Neuronal stem cell (in vitro differentiated cells): ENCODE measurements around the gene MYO1E.
"Not testable (repeated sequence)": the region's sequence is repeated elsewhere in the genome, so short reads cannot be mapped to it uniquely, and the experiment has no call there.

Source experiments
- DNase-seq: peaks from one replicate; pipeline ENCODE4 v3.0.0-alpha.2; 2013; ENCODE audit warnings: low spot score
- H2AFZ ChIP-seq: one replicate; pipeline ENCODE4 v1.6.1; 2013; ENCODE audit warnings: mild to moderate bottlenecking, low read length, inconsistent platforms
- H2AK5ac ChIP-seq: 2 replicates; pipeline ENCODE4 v1.6.1; 2013; ENCODE audit warnings: low read depth, mild to moderate bottlenecking, inconsistent platforms, low read length, moderate library complexity, mixed read lengths
- H2BK120ac ChIP-seq: 2 replicates; pipeline ENCODE4 v1.6.1; 2013; ENCODE audit warnings: low read depth, mild to moderate bottlenecking, inconsistent platforms, low read length, moderate library complexity, mixed read lengths
- H2BK12ac ChIP-seq: one replicate; pipeline ENCODE4 v1.6.1; 2013; ENCODE audit warnings: low read length, inconsistent platforms
- H2BK15ac ChIP-seq: 2 replicates; pipeline ENCODE4 v1.6.1; 2013; ENCODE audit warnings: mild to moderate bottlenecking, low read length, inconsistent platforms, mixed read lengths
- H2BK5ac ChIP-seq: one replicate; pipeline ENCODE4 v1.6.1; 2013; ENCODE audit warnings: inconsistent platforms, mild to moderate bottlenecking, low read length, moderate library complexity
- H3K14ac ChIP-seq: one replicate; pipeline ENCODE4 v1.6.1; 2013; ENCODE audit warnings: low read length, inconsistent platforms
- H3K18ac ChIP-seq: 2 replicates; pipeline ENCODE4 v1.6.1; 2013; ENCODE audit warnings: low read length, inconsistent platforms
- H3K23ac ChIP-seq: 2 replicates; pipeline ENCODE4 v1.6.1; 2013; ENCODE audit warnings: low read depth, mild to moderate bottlenecking, mixed read lengths, low read length, inconsistent platforms; ENCODE audit not compliant: poor library complexity
- H3K27ac ChIP-seq: replicated peaks from 3 replicates; pipeline ENCODE4 v1.5.1; 2013; ENCODE audit warnings: low read length, inconsistent platforms
- H3K27me3 ChIP-seq, 3 experiments: 2 replicates each; pipeline ENCODE4 v1.6.1; 2013; ENCODE audit warnings: low read length in 3 of 3, mild to moderate bottlenecking in 2 of 3, inconsistent platforms in 1 of 3, low read depth in 1 of 3, mixed read lengths in 1 of 3, moderate library complexity in 1 of 3; ENCODE audit not compliant: control insufficient read depth in 3 of 3, insufficient read depth in 3 of 3
- H3K36me3 ChIP-seq, 2 donors: replicated peaks in 1 of 2; 2 replicates each; pipeline ENCODE4 v1.6.1; 2013; ENCODE audit warnings: low read length in 2 of 2; ENCODE audit not compliant: control insufficient read depth in 2 of 2, insufficient read depth in 2 of 2
- H3K4ac ChIP-seq: 2 replicates; pipeline ENCODE4 v1.6.1; 2013; ENCODE audit warnings: inconsistent platforms, mild to moderate bottlenecking, low read length, moderate library complexity
- H3K4me1 ChIP-seq, 2 donors: 1 replicate in 1 of 2; 2 replicates in 1 of 2; pipeline ENCODE4 v1.6.1; 2013; ENCODE audit warnings: low read length in 2 of 2, low read depth in 1 of 2; ENCODE audit not compliant: control insufficient read depth in 2 of 2, insufficient read depth in 1 of 2
- H3K4me2 ChIP-seq: one replicate; pipeline ENCODE4 v1.6.1; 2013; ENCODE audit warnings: mild to moderate bottlenecking, low read length, inconsistent platforms; ENCODE audit not compliant: insufficient read depth, poor library complexity, severe bottlenecking
- H3K4me3 ChIP-seq, 2 donors: 2 replicates each; pipeline ENCODE4 v1.5.1; 2013; ENCODE audit warnings: low read length in 2 of 2, mild to moderate bottlenecking in 2 of 2, inconsistent platforms in 1 of 2, moderate library complexity in 1 of 2
- H3K79me1 ChIP-seq: one replicate; pipeline ENCODE4 v1.6.1; 2013; ENCODE audit warnings: low read depth, mild to moderate bottlenecking, inconsistent platforms, low read length, moderate library complexity
- H3K9ac ChIP-seq: one replicate; pipeline ENCODE4 v1.6.1; 2013; ENCODE audit warnings: mild to moderate bottlenecking, low read depth, low read length, inconsistent platforms; ENCODE audit not compliant: poor library complexity
- H3K9me3 ChIP-seq, 2 donors: replicated peaks in 1 of 2; 2 replicates each; pipeline versions ENCODE3 to v1.6.1; 2013; ENCODE audit warnings: low read length in 2 of 2, mild to moderate bottlenecking in 2 of 2, inconsistent platforms in 1 of 2, low read depth in 1 of 2, mixed read lengths in 1 of 2, moderate library complexity in 1 of 2; ENCODE audit not compliant: control insufficient read depth in 2 of 2, insufficient read depth in 1 of 2
- H4K8ac ChIP-seq: one replicate; pipeline ENCODE4 v1.6.1; 2013; ENCODE audit warnings: low read depth, mild to moderate bottlenecking, inconsistent platforms, low read length, moderate library complexity
- H4K91ac ChIP-seq: one replicate; pipeline ENCODE4 v1.6.1; 2013; ENCODE audit warnings: low read length, low read depth, mild to moderate bottlenecking, inconsistent platforms; ENCODE audit not compliant: poor library complexity
- WGBS, 2 donors: extraction: QIAGEN DNeasy Blood & Tissue Kit; methylation state at CpG; one replicate each; pipeline ENCODE4 v1.1.7; 2013; ENCODE audit warnings: missing lambda C conversion rate in 2 of 2, mixed read lengths in 1 of 2; ENCODE audit not compliant: insufficient read length in 2 of 2, insufficient replicate concordance in 1 of 2; ENCODE audit errors: extremely low coverage in 2 of 2; 5-methylcytosine and 5-hydroxymethylcytosine counted together

MYO1E gene

GRCh38 chr15:59406446-59406845, 33.8 kb upstream of the MYO1E start:
- Histone ChIP-seq H3K4me3 (no peak overlapping the region), H3K9me3 (no peaks in the 10 kb centered on the region), H2AK5ac (no peak overlapping the region), H3K4me2 (no peak overlapping the region), H4K91ac (no peak overlapping the region), H4K8ac (no peak overlapping the region), H3K18ac (no peak overlapping the region), H3K4ac (no peak overlapping the region), H3K79me1 (no peaks in the 10 kb centered on the region), H3K4me1 (peaks cover 2 to 6% of the 10 kb centered on the region in 2 donors), H2AFZ (no peak overlapping the region), H2BK15ac (no peak overlapping the region), H2BK120ac (no peak overlapping the region), H3K36me3 (no peaks in the 10 kb centered on the region), H3K27ac (no peak overlapping the region), H2BK12ac (no peak overlapping the region), H2BK5ac (no peak overlapping the region), H3K23ac (no peak overlapping the region), H3K14ac (no peak overlapping the region), H3K9ac (no peak overlapping the region), H3K27me3 (no peaks in the 10 kb centered on the region)
- no CpG with 5 or more reads among the region's 3 CpGs for WGBS, 2 donors
- no peak for DNase-seq

GRCh38 chr15:59405079-59405478, 32.4 kb upstream of the MYO1E start:
- WGBS, 2 donors: no CpG with 5 or more reads among the region's 7 CpGs
- no peak overlapping the region for H3K9ac ChIP-seq

GRCh38 chr15:59401824-59402569, 29.3 kb upstream of the MYO1E start:
- DNase-seq: no peak
- Histone ChIP-seq H2BK5ac (no peak overlapping the region), H4K91ac (no peak overlapping the region), H3K4me2 (no peak overlapping the region), H3K9ac (no peak overlapping the region), H2AK5ac (no peak overlapping the region), H2BK12ac (no peak overlapping the region), H3K36me3 (no peaks in the 10 kb centered on the region), H3K9me3 (no peaks in the 10 kb centered on the region), H3K27me3 (no peaks in the 10 kb centered on the region), H3K14ac (no peak overlapping the region), H3K4ac (no peak overlapping the region), H3K18ac (no peak overlapping the region), H3K4me3 (no peak overlapping the region), H3K23ac (no peak overlapping the region), H3K79me1 (no peaks in the 10 kb centered on the region), H2BK15ac (no peak overlapping the region), H4K8ac (no peak overlapping the region), H2BK120ac (no peak overlapping the region), H3K4me1 (peaks cover 5 to 6% of the 10 kb centered on the region in 2 donors), H2AFZ (peak overlapping the region; percentile 79), H3K27ac (no peak overlapping the region)
- no CpG with 5 or more reads among the region's 15 CpGs for WGBS, 2 donors

More at GRCh38 chr15:59405079-59405478, 32.4 kb upstream of the MYO1E start:
- H3K14ac ChIP-seq: no peak overlapping the region
- H3K79me1 ChIP-seq: no peaks in the 10 kb centered on the region
- no peak overlapping the region for H4K8ac ChIP-seq
- no peak overlapping the region for H2BK5ac ChIP-seq
- no peak overlapping the region for H4K91ac ChIP-seq
- H3K4me1 ChIP-seq: peaks cover 5 to 6% of the 10 kb centered on the region in 2 donors
- no peak overlapping the region for H3K23ac ChIP-seq
- no peaks in the 10 kb centered on the region for H3K9me3 ChIP-seq
- no peak overlapping the region for H2AFZ ChIP-seq
- no peak overlapping the region for H2BK120ac ChIP-seq
- H3K4ac ChIP-seq: no peak overlapping the region
- H2BK12ac ChIP-seq: no peak overlapping the region
- no peaks in the 10 kb centered on the region for H3K36me3 ChIP-seq
- no peak for DNase-seq
- H3K27ac ChIP-seq: no peak overlapping the region
- no peaks in the 10 kb centered on the region for H3K27me3 ChIP-seq
- no peak overlapping the region for H3K4me3 ChIP-seq
- H3K18ac ChIP-seq: no peak overlapping the region
- no peak overlapping the region for H3K4me2 ChIP-seq
- H2AK5ac ChIP-seq: no peak overlapping the region
- no peak overlapping the region for H2BK15ac ChIP-seq

- WGBS, 2 donors: no CpG with 5 or more reads among the region's 10 CpGs
- H3K9ac ChIP-seq, H2BK5ac ChIP-seq, H3K4me1 ChIP-seq, H3K4me3 ChIP-seq, H3K4ac ChIP-seq, H2AK5ac ChIP-seq, H3K9me3 ChIP-seq, H2BK12ac ChIP-seq, H4K91ac ChIP-seq, H3K27me3 ChIP-seq, H4K8ac ChIP-seq, H3K27ac ChIP-seq, H3K23ac ChIP-seq, H3K36me3 ChIP-seq, H3K14ac ChIP-seq, H3K79me1 ChIP-seq, H3K18ac ChIP-seq, H2BK120ac ChIP-seq, H3K4me2 ChIP-seq, DNase-seq, H2BK15ac ChIP-seq: not testable (repeated sequence)
- peak overlapping the region; percentile 79 for H2AFZ ChIP-seq
Observed at GRCh38 chr15:59401051-59401823, 28.6 kb upstream of the MYO1E start.
